GM23338 (cell line): ENCODE measurements around the gene SLC35F1. TPM values are rescaled to one million over a fixed set of nuclear protein-coding genes. Genes with fewer than 3 reads are reported as not detected.

Source experiments
- EZH2phosphoT487 ChIP-seq: fragments of 200-600 bp; sonication (generic); IDR thresholded peaks from one replicate; pipeline ENCODE4 v1.8.1; 2018; ENCODE audit warnings: antibody characterized with exemption; ENCODE audit not compliant: unreplicated experiment
- JUNB ChIP-seq: IDR thresholded peaks from one replicate; pipeline ENCODE4 v1.6.1; 2016; ENCODE audit warnings: antibody characterized with exemption; ENCODE audit not compliant: unreplicated experiment
- NANOG ChIP-seq: IDR thresholded peaks from 2 replicates; pipeline ENCODE4 v1.6.1; 2016; ENCODE audit warnings: antibody characterized with exemption, borderline replicate concordance
- POLR2AphosphoS5 ChIP-seq: IDR thresholded peaks from 2 replicates; pipeline ENCODE4 v1.6.1; 2016; ENCODE audit warnings: antibody characterized with exemption, low read depth
- REST ChIP-seq: IDR thresholded peaks from one replicate; pipeline ENCODE4 v1.6.1; 2018; ENCODE audit warnings: antibody characterized with exemption; ENCODE audit not compliant: unreplicated experiment
- STAT1 ChIP-seq: IDR thresholded peaks from one replicate; pipeline ENCODE4 v1.6.1; 2016; ENCODE audit warnings: antibody characterized with exemption; ENCODE audit not compliant: unreplicated experiment
- ZNF114 ChIP-seq: fragments of 250-450 bp; sonication (Bioruptor Pico); IDR thresholded peaks from 2 replicates; pipeline ENCODE4 v1.5.0; 2020; ENCODE audit warnings: mild to moderate bottlenecking, moderate library complexity
- ZNF331 ChIP-seq: fragments of 250-450 bp; sonication (Bioruptor Pico); IDR thresholded peaks from 2 replicates; pipeline ENCODE4 v1.5.0; 2020; ENCODE audit warnings: low read depth, mild to moderate bottlenecking, moderate library complexity
- ZNF462 ChIP-seq: fragments of 250-450 bp; sonication (Bioruptor Pico); IDR thresholded peaks from 2 replicates; pipeline ENCODE4 v1.5.0; 2020; ENCODE audit warnings: mild to moderate bottlenecking, moderate library complexity
- polyA plus RNA-seq: library from polyadenylated mRNA; unstranded; fragments of >200 nt; fragmentation: Nextera tagmentation; extraction: Ambion mirVana; gene quantifications from 2 replicates; pipeline ENCODE4 v1.2.1, GENCODE V29; 2016
- total RNA-seq: library from RNA; depleted of rRNA; stranded (reverse); fragments of >200 nt; shearing (Covaris generic); gene quantifications from 2 replicates; pipeline ENCODE4 v1.2.3, GENCODE V29; 2014

The SLC35F1 gene
- total and polyA plus RNA-seq, 2 experiments from 2014 or later, result 3.0 to 10.3 TPM

- TF ChIP-seq ZNF462, result no peak
- no peak for TF ChIP-seq ZNF114 (CRISPR knock-in tag)
- TF ChIP-seq JUNB, result no peak
- no peak for TF ChIP-seq STAT1
- TF ChIP-seq NANOG, result no peak
- no peak for TF ChIP-seq POLR2AphosphoS5
- no peak for TF ChIP-seq ZNF331
- no peak for TF ChIP-seq EZH2phosphoT487
- TF ChIP-seq REST, result no peak
These were observed 185.0 kb downstream of the SLC35F1 start (continued) for GRCh38 chr6:118092086-118092485.
